ENCODE data around the gene SULT2B1.
"Not testable (repeated sequence)": the region's sequence is repeated elsewhere in the genome, so short reads cannot be mapped to it uniquely, and the experiment has no call there.

The SULT2B1 gene

GRCh38 chr19:48619692-48620585 lies 68.0 kb downstream of the SULT2B1 start:
- no peak for DNase-seq

GRCh38 chr19:48623556-48624066 lies 71.6 kb downstream of the SULT2B1 start:
- DNase-seq, result no peak

GRCh38 chr19:48624067-48624594 lies 72.2 kb downstream of the SULT2B1 start:
- DNase-seq, result peak; percentile 98

GRCh38 chr19:48624791-48625723 lies 73.1 kb downstream of the SULT2B1 start:
- DNase-seq, result no peak

GRCh38 chr19:48625891-48626327 lies 73.9 kb downstream of the SULT2B1 start:
- DNase-seq, result no peak

GRCh38 chr19:48627201-48627864 lies 75.4 kb downstream of the SULT2B1 start:
- DNase-seq, result no peak

- DNase-seq, result no peak
Observed at GRCh38 chr19:48627865-48628314, 75.9 kb downstream of the SULT2B1 start.

- DNase-seq, result no peak
Observed at GRCh38 chr19:48628486-48629296, 76.7 kb downstream of the SULT2B1 start.

- DNase-seq, result no peak
Observed at GRCh38 chr19:48629297-48629598, 77.3 kb downstream of the SULT2B1 start.

GRCh38 chr19:48629599-48630295 lies 77.8 kb downstream of the SULT2B1 start:
- no peak for DNase-seq

- DNase-seq, result no peak
Observed at GRCh38 chr19:48630296-48631063, 78.5 kb downstream of the SULT2B1 start.

- DNase-seq, result no peak
Observed at GRCh38 chr19:48631225-48631624, 79.3 kb downstream of the SULT2B1 start.

- not testable (repeated sequence) for DNase-seq
Observed at GRCh38 chr19:48632286-48632685, 80.3 kb downstream of the SULT2B1 start.

- DNase-seq, result peak; percentile 39
Observed at GRCh38 chr19:48632692-48633147, 80.7 kb downstream of the SULT2B1 start.

GRCh38 chr19:48633148-48634035 lies 81.4 kb downstream of the SULT2B1 start:
- no peak for DNase-seq

- no peak for DNase-seq
Observed at GRCh38 chr19:48634036-48634342, 82.0 kb downstream of the SULT2B1 start.

GRCh38 chr19:48634424-48635262 lies 82.7 kb downstream of the SULT2B1 start:
- peak; percentile 95 for DNase-seq
